HFF-Myc (cell line): ENCODE measurements around the gene HEATR5A.

Experiments
- DNase-seq: peaks from one replicate; pipeline ENCODE4 v3.0.0-alpha.2; 2011; ENCODE audit warnings: low read depth; ENCODE audit errors: extremely low read depth
- H3K4me3 ChIP-seq: replicated peaks from 2 replicates; pipeline ENCODE4 v1.5.1; 2011; ENCODE audit warnings: low read depth, mild to moderate bottlenecking, control low read depth, low read length
- CTCF ChIP-seq: IDR thresholded peaks from 2 replicates; pipeline ENCODE4 v1.5.1; 2012; ENCODE audit warnings: mild to moderate bottlenecking, low read depth, low read length, control low read depth; ENCODE audit errors: missing control alignments

Gene HEATR5A

GRCh38 chr14:31294746-31295405, 125.5 kb downstream of the HEATR5A start:
- TF ChIP-seq CTCF: no peak
- H3K4me3 ChIP-seq: no peak overlapping the region
- no peak for DNase-seq

- H3K4me3 ChIP-seq: no peak overlapping the region
- no peak for DNase-seq
- TF ChIP-seq CTCF: no peak
Observed at GRCh38 chr14:31292937-31293616, 127.3 kb downstream of the HEATR5A start.

- no peak for TF ChIP-seq CTCF
- H3K4me3 ChIP-seq: no peak overlapping the region
- DNase-seq: no peak
Observed at GRCh38 chr14:31291210-31291609, 129.1 kb downstream of the HEATR5A start.

GRCh38 chr14:31287294-31287972, 132.9 kb downstream of the HEATR5A start:
- no peak overlapping the region for H3K4me3 ChIP-seq
- DNase-seq: no peak
- TF ChIP-seq CTCF: no peak

GRCh38 chr14:31286456-31287293, 133.7 kb downstream of the HEATR5A start:
- H3K4me3 ChIP-seq: no peak overlapping the region
- no peak for DNase-seq
- peak; percentile 42 for TF ChIP-seq CTCF

GRCh38 chr14:31283578-31284252, 136.6 kb downstream of the HEATR5A start:
- no peak overlapping the region for H3K4me3 ChIP-seq
- no peak for DNase-seq
- no peak for TF ChIP-seq CTCF
